ENCODE results near the gene DAP. TPM values are rescaled to one million over a fixed set of nuclear protein-coding genes. Genes with fewer than 3 reads are reported as not detected.

Gene DAP
- total RNA-seq, 4 donors from 2014 or later: 24.3 to 42.4 (median 37.0) TPM

- intact Hi-C loops (cut with DNase I): no loop called here
- DNase-seq (ENCODE audit: extremely low spot score): no peak
- TF ChIP-seq CTCF (IDR thresholded peaks at IDR 0.05) (no peak), EP300 (IDR thresholded peaks at IDR 0.05) (no peak), POLR2A (IDR thresholded peaks at IDR 0.05; ENCODE audit: low read depth) (no peak), POLR2AphosphoS5 (IDR thresholded peaks at IDR 0.05) (no peak)
- H3K27ac ChIP-seq (replicated peaks in 1 of 4): no peak overlapping the region
- 87% methylated on average over 4 of the region's 4 CpGs for WGBS
- H3K4me1 ChIP-seq: no peaks in the 10 kb centered on the region
- peaks cover 0 to 7% (median 0%) of the 10 kb centered on the region in 4 donors for H3K27me3 ChIP-seq
- H3K4me3 ChIP-seq: no peak overlapping the region
- H3K9me3 ChIP-seq: peaks cover 0 to 10% (median 5%) of the 10 kb centered on the region in 4 donors
- no peaks in the 10 kb centered on the region for H3K36me3 ChIP-seq
These were observed 14.6 kb upstream of the DAP start for GRCh38 chr5:10775646-10776045.

GRCh38 chr5:10772901-10773585 lies 12.0 kb upstream of the DAP start:
- TF ChIP-seq POLR2AphosphoS5 (IDR thresholded peaks at IDR 0.05): no peak
- no peak for TF ChIP-seq CTCF (IDR thresholded peaks at IDR 0.05)
- TF ChIP-seq EP300 (IDR thresholded peaks at IDR 0.05): no peak
- no peak for TF ChIP-seq POLR2A (IDR thresholded peaks at IDR 0.05; ENCODE audit: low read depth)
- Histone ChIP-seq H3K27me3 (peaks cover 0 to 4% (median 0%) of the 10 kb centered on the region in 4 donors), H3K9me3 (no peaks in the 10 kb centered on the region), H3K27ac (replicated peaks in 1 of 4) (no peak overlapping the region), H3K4me1 (no peaks in the 10 kb centered on the region), H3K36me3 (no peaks in the 10 kb centered on the region), H3K4me3 (no peak overlapping the region)
- no peak for DNase-seq (ENCODE audit: extremely low spot score)
- intact Hi-C loops (cut with DNase I): no loop called here
- 84% methylated on average over 7 of the region's 7 CpGs for WGBS

- 72% methylated on average over 3 of the region's 3 CpGs for WGBS
- Histone ChIP-seq H3K27ac (replicated peaks in 1 of 4) (no peak overlapping the region), H3K36me3 (no peaks in the 10 kb centered on the region), H3K9me3 (no peaks in the 10 kb centered on the region), H3K4me3 (no peak overlapping the region), H3K27me3 (no peaks in the 10 kb centered on the region), H3K4me1 (no peaks in the 10 kb centered on the region)
- intact Hi-C loops (cut with DNase I): no loop called here
- DNase-seq (ENCODE audit: extremely low spot score): no peak
- TF ChIP-seq EP300 (IDR thresholded peaks at IDR 0.05): no peak
- no peak for TF ChIP-seq CTCF (IDR thresholded peaks at IDR 0.05)
- no peak for TF ChIP-seq POLR2AphosphoS5 (IDR thresholded peaks at IDR 0.05)
- no peak for TF ChIP-seq POLR2A (IDR thresholded peaks at IDR 0.05; ENCODE audit: low read depth)
These were observed 7.4 kb upstream of the DAP start for GRCh38 chr5:10768328-10768899.

- intact Hi-C loops (cut with DNase I): no loop called here
- Histone ChIP-seq H3K4me3 (no peak overlapping the region), H3K27ac (replicated peaks in 1 of 4) (peak overlapping the region; percentile 96 to 98 (median 96)), H3K27me3 (no peaks in the 10 kb centered on the region), H3K36me3 (no peaks in the 10 kb centered on the region), H3K4me1 (peaks cover 15 to 35% (median 30%) of the 10 kb centered on the region in 4 donors), H3K9me3 (no peaks in the 10 kb centered on the region)
- WGBS: 70% methylated on average over 10 of the region's 10 CpGs
- DNase-seq (ENCODE audit: extremely low spot score): no peak
- no peak for TF ChIP-seq CTCF (IDR thresholded peaks at IDR 0.05)
- no peak for TF ChIP-seq POLR2AphosphoS5 (IDR thresholded peaks at IDR 0.05)
- no peak for TF ChIP-seq EP300 (IDR thresholded peaks at IDR 0.05)
- no peak for TF ChIP-seq POLR2A (IDR thresholded peaks at IDR 0.05; ENCODE audit: low read depth)
These were observed 1.9 kb upstream of the DAP start for GRCh38 chr5:10762776-10763500.

All from esophagus muscularis mucosa (tissue), 4 donors.